Hepatocyte (in vitro differentiated cells): ENCODE data around the gene KCTD15.

ENCODE experiments used
- CTCF ChIP-seq: fragments of 200-600 bp; sonication (generic); IDR thresholded peaks from 2 replicates; pipeline ENCODE4 v1.5.1; 2016; ENCODE audit warnings: antibody characterized with exemption, mild to moderate bottlenecking; ENCODE audit not compliant: poor library complexity
- EZH2 ChIP-seq: fragments of 200-600 bp; sonication (generic); IDR thresholded peaks from 2 replicates; pipeline ENCODE4 v1.6.1; 2016; ENCODE audit warnings: antibody characterized with exemption, mild to moderate bottlenecking, borderline replicate concordance
- EZH2phosphoT487 ChIP-seq: fragments of 200-600 bp; sonication (generic); IDR thresholded peaks from one replicate; pipeline ENCODE4 v1.6.1; 2018; ENCODE audit warnings: antibody characterized with exemption, mild to moderate bottlenecking, low read depth, moderate library complexity; ENCODE audit not compliant: unreplicated experiment, severe bottlenecking

GRCh38 chr19:33752018-33752800, 44.5 kb upstream of the KCTD15 start:
- no peak for TF ChIP-seq CTCF
- no peak for TF ChIP-seq EZH2phosphoT487
- TF ChIP-seq EZH2, result no peak
